OCI-LY1 (cell line): ENCODE results near the gene TBC1D14.
A peak's percentile ranks its signal among the peaks of the same experiment; 100 is the strongest.

Experiments used
- CTCF ChIP-seq: fragments of 200-600 bp; sonication (generic), shearing (Covaris generic); IDR thresholded peaks from 2 replicates; pipeline ENCODE4 v1.5.1; 2017; ENCODE audit warnings: mild to moderate bottlenecking, antibody characterized with exemption, low read length, moderate library complexity, mixed read lengths
- EZH2 ChIP-seq: fragments of 200-600 bp; sonication (generic), shearing (Covaris generic); IDR thresholded peaks from 2 replicates; pipeline ENCODE4 v1.8.0; 2017; ENCODE audit warnings: borderline replicate concordance, mixed run types, mild to moderate bottlenecking, antibody characterized with exemption, low read length, moderate library complexity, mixed read lengths

GRCh38 chr4:7070729-7071511 is 161.3 kb downstream of the TBC1D14 start:
- TF ChIP-seq EZH2 (no peak), CTCF (peak; percentile 77)
